HCT116 (cell line): ENCODE measurements around the gene MBD6.

Experiments
- CBX3 ChIP-seq: IDR thresholded peaks from 2 replicates; pipeline ENCODE4 v1.6.1; 2012; ENCODE audit warnings: low read depth
- CTCF ChIP-seq, 3 experiments: fragments of 200-600 bp in 1 of 3; sonication (generic) in 1 of 3; IDR thresholded peaks in 2 of 3; conservative IDR thresholded peaks in 1 of 3; 2 replicates each; pipeline ENCODE4 v1.5.1; 2012 to 2017; ENCODE audit warnings: low read depth in 2 of 3, low read length in 2 of 3, antibody characterized with exemption in 1 of 3, borderline replicate concordance in 1 of 3, control low read depth in 1 of 3, mild to moderate bottlenecking in 1 of 3, mixed read lengths in 1 of 3, mixed run types in 1 of 3, moderate library complexity in 1 of 3; ENCODE audit not compliant: insufficient read depth in 1 of 3
- EGR1 ChIP-seq: IDR thresholded peaks from 2 replicates; pipeline ENCODE4 v1.6.1; 2012; ENCODE audit warnings: low read depth
- RAD21 ChIP-seq: IDR thresholded peaks from 2 replicates; pipeline ENCODE4 v1.6.1; 2012; ENCODE audit warnings: low read depth, mild to moderate bottlenecking
- SIN3A ChIP-seq: IDR thresholded peaks from 2 replicates; pipeline ENCODE4 v1.6.1; 2012; ENCODE audit warnings: low read depth
- SP1 ChIP-seq: IDR thresholded peaks from 2 replicates; pipeline ENCODE4 v1.6.1; 2012; ENCODE audit warnings: low read depth
- TF ChIP-seq, protein P1 (sequence below): IDR thresholded peaks from 2 replicates; pipeline ENCODE4 v1.6.1; 2012

DNA sequence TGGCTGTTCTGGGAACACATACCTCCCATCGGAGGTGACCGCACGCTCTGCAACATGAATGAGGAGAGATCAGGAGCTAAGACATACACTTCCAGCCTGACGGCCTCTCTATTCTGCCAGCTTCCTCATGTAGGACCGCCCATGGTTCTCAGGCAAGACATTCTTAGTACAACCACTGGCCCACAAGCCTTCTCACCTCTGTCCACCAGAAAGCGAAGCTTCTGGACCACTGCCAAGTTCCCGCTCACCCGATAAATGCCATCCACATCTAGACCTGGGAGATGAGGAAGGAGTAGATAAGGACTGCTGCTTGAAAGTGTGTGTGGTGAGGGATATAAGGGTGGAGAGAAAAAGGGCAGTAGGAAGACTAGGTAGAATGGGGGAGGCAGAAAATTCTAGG, 48.2 kb upstream of the MBD6 start:
- TF ChIP-seq CTCF (IDR thresholded peaks at IDR 0.05 in 2 of 3, conservative IDR thresholded peaks at IDR 0.05 in 1 of 3; ENCODE audit: borderline replicate concordance in 1 of 3, insufficient read depth in 1 of 3, low read depth in 2 of 3, low read length in 2 of 3), result no peak
- no peak for TF ChIP-seq RAD21
- no peak for TF ChIP-seq SP1
- no peak for TF ChIP-seq EGR1
- TF ChIP-seq, protein P1, sequence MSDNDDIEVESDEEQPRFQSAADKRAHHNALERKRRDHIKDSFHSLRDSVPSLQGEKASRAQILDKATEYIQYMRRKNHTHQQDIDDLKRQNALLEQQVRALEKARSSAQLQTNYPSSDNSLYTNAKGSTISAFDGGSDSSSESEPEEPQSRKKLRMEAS, result no peak
- TF ChIP-seq SIN3A, result no peak
- TF ChIP-seq CBX3, result no peak
